HEK293 (cell line): Measurements from ENCODE around the gene APBA1.

ENCODE experiments used
- SP3 ChIP-seq: fragments of 450-650 bp; formaldehyde crosslinking; IDR thresholded peaks from 2 replicates; pipeline ENCODE4 v1.5.1; 2016; ENCODE audit warnings: missing biosample characterization, missing genetic modification characterization
- ZNF114 ChIP-seq: fragments of 450-650 bp; formaldehyde crosslinking; IDR thresholded peaks from 2 replicates; pipeline ENCODE4 v1.5.0; 2017; ENCODE audit warnings: missing biosample characterization, missing genetic modification characterization
- ZNF501 ChIP-seq: fragments of 450-650 bp; formaldehyde crosslinking; IDR thresholded peaks from 2 replicates; pipeline ENCODE4 v1.5.1; 2016; ENCODE audit warnings: missing biosample characterization, missing genetic modification characterization
- ZSCAN23 ChIP-seq: fragments of 450-650 bp; formaldehyde crosslinking; IDR thresholded peaks from 2 replicates; pipeline ENCODE4 v1.5.1; 2016; ENCODE audit warnings: missing biosample characterization, missing genetic modification characterization
- TF ChIP-seq, protein P1 (sequence below): fragments of 450-650 bp; formaldehyde crosslinking; IDR thresholded peaks from 2 replicates; pipeline ENCODE4 v1.5.1; 2017; ENCODE audit warnings: missing biosample characterization, missing genetic modification characterization
- TF ChIP-seq, protein P2 (sequence below): fragments of 450-650 bp; formaldehyde crosslinking; IDR thresholded peaks from 2 replicates; pipeline ENCODE4 v1.5.1; 2016; ENCODE audit warnings: missing biosample characterization, missing genetic modification characterization
- TF ChIP-seq, protein P3 (sequence below): fragments of 450-650 bp; formaldehyde crosslinking; IDR thresholded peaks from 2 replicates; pipeline ENCODE4 v1.5.1; 2016; ENCODE audit warnings: missing biosample characterization, missing genetic modification characterization, borderline replicate concordance
- TF ChIP-seq, protein P4 (sequence below): fragments of 450-650 bp; formaldehyde crosslinking; IDR thresholded peaks from 2 replicates; pipeline ENCODE4 v1.5.1; 2016; ENCODE audit warnings: missing biosample characterization, missing genetic modification characterization

DNA sequence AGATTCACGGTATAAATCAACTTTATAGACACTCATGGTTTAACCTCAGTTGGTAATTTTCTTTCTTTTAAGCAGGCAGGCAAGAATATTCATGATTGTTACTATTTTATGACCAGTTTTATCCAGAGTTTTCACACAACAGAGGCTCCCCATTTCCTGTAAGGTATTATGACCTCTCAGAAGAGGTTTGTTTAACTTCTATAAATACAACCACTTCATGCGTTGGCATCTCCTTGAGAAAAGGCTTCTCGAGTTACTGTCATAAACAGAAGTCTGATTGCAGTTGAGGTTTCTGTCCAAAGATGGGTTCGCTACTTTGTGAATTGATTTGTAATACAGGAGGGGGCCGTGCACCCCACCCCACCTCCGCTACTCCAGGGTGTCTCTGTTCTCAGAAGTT is 291.9 kb downstream of the APBA1 start:
- TF ChIP-seq, protein P1, sequence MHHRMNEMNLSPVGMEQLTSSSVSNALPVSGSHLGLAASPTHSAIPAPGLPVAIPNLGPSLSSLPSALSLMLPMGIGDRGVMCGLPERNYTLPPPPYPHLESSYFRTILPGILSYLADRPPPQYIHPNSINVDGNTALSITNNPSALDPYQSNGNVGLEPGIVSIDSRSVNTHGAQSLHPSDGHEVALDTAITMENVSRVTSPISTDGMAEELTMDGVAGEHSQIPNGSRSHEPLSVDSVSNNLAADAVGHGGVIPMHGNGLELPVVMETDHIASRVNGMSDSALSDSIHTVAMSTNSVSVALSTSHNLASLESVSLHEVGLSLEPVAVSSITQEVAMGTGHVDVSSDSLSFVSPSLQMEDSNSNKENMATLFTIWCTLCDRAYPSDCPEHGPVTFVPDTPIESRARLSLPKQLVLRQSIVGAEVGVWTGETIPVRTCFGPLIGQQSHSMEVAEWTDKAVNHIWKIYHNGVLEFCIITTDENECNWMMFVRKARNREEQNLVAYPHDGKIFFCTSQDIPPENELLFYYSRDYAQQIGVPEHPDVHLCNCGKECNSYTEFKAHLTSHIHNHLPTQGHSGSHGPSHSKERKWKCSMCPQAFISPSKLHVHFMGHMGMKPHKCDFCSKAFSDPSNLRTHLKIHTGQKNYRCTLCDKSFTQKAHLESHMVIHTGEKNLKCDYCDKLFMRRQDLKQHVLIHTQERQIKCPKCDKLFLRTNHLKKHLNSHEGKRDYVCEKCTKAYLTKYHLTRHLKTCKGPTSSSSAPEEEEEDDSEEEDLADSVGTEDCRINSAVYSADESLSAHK (tag by site-specific recombination), result no peak
- TF ChIP-seq ZNF501 (tag by site-specific recombination) (no peak), ZNF114 (tag by site-specific recombination) (no peak), SP3 (no peak), ZSCAN23 (tag by site-specific recombination) (no peak)
- TF ChIP-seq, protein P2, sequence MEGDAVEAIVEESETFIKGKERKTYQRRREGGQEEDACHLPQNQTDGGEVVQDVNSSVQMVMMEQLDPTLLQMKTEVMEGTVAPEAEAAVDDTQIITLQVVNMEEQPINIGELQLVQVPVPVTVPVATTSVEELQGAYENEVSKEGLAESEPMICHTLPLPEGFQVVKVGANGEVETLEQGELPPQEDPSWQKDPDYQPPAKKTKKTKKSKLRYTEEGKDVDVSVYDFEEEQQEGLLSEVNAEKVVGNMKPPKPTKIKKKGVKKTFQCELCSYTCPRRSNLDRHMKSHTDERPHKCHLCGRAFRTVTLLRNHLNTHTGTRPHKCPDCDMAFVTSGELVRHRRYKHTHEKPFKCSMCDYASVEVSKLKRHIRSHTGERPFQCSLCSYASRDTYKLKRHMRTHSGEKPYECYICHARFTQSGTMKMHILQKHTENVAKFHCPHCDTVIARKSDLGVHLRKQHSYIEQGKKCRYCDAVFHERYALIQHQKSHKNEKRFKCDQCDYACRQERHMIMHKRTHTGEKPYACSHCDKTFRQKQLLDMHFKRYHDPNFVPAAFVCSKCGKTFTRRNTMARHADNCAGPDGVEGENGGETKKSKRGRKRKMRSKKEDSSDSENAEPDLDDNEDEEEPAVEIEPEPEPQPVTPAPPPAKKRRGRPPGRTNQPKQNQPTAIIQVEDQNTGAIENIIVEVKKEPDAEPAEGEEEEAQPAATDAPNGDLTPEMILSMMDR (tag by site-specific recombination), result no peak
- TF ChIP-seq, protein P3, sequence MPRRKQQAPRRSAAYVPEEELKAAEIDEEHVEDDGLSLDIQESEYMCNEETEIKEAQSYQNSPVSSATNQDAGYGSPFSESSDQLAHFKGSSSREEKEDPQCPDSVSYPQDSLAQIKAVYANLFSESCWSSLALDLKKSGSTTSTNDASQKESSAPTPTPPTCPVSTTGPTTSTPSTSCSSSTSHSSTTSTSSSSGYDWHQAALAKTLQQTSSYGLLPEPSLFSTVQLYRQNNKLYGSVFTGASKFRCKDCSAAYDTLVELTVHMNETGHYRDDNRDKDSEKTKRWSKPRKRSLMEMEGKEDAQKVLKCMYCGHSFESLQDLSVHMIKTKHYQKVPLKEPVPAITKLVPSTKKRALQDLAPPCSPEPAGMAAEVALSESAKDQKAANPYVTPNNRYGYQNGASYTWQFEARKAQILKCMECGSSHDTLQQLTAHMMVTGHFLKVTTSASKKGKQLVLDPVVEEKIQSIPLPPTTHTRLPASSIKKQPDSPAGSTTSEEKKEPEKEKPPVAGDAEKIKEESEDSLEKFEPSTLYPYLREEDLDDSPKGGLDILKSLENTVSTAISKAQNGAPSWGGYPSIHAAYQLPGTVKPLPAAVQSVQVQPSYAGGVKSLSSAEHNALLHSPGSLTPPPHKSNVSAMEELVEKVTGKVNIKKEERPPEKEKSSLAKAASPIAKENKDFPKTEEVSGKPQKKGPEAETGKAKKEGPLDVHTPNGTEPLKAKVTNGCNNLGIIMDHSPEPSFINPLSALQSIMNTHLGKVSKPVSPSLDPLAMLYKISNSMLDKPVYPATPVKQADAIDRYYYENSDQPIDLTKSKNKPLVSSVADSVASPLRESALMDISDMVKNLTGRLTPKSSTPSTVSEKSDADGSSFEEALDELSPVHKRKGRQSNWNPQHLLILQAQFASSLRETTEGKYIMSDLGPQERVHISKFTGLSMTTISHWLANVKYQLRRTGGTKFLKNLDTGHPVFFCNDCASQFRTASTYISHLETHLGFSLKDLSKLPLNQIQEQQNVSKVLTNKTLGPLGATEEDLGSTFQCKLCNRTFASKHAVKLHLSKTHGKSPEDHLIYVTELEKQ, result no peak
- TF ChIP-seq, protein P4, sequence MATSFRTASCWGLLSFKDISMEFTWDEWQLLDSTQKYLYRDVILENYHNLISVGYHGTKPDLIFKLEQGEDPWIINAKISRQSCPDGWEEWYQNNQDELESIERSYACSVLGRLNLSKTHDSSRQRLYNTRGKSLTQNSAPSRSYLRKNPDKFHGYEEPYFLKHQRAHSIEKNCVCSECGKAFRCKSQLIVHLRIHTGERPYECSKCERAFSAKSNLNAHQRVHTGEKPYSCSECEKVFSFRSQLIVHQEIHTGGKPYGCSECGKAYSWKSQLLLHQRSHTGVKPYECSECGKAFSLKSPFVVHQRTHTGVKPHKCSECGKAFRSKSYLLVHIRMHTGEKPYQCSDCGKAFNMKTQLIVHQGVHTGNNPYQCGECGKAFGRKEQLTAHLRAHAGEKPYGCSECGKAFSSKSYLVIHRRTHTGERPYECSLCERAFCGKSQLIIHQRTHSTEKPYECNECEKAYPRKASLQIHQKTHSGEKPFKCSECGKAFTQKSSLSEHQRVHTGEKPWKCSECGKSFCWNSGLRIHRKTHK (tag by site-specific recombination), result no peak
